Measurements from ENCODE around the gene SUPT20HL2. TPM values are rescaled to one million over a fixed set of nuclear protein-coding genes. Genes with fewer than 3 reads are reported as not detected.

The SUPT20HL2 gene
- total RNA-seq, 1 donor from 2014 or later = not detected

Other genes with a start within 250 kb of the SUPT20HL2 start
- gene ZFX, start 164.3 kb downstream of the SUPT20HL2 start, total RNA-seq = 55.2 and 57.7 TPM in 2 replicates
- not detected in 2 replicates for gene SUPT20HL1, start 46.6 kb upstream of the SUPT20HL2 start, total RNA-seq
- gene PDK3, start 151.2 kb upstream of the SUPT20HL2 start, total RNA-seq = 24.7 and 27.4 TPM in 2 replicates